ENCODE measurements around the gene SNRNP200. TPM values are rescaled to one million over a fixed set of nuclear protein-coding genes. Genes with fewer than 3 reads are reported as not detected.

SNRNP200 gene
- total RNA-seq: 100 to 1,000 TPM; 203 to 206 TPM
- polyA plus RNA-seq: 108 TPM

- peak within 1 kb of the TSS; percentile 98 to 100 (median 100) for H3K27ac Mint-ChIP-seq
Observed at GRCh38 chr2:96305091-96305978, at the start of gene SNRNP200. Gene SNRNP200, minus strand, starts transcription at chr2:96305546. Its CDS starts 109 bp downstream, at chr2:96305437.

DNA sequence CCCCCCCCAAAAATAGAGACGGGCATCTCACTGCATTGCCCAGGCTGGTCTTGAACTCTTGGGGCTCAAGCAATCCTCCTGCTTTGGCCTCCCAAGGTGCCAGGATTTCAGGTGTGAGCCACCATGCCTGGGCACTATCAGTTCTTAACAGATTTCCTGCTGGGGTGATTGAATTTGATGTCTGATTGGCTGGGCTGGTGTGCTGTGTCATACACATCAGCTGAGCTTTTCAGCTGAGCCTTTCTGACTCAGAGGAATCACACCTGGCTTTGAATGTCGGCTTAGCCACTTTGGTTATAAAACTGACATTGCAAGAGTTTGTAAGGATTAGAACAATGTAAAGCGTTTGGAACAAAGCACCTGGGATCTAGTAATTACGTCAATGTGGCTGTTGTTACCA, 49.1 kb upstream of the SNRNP200 start:
- Histone ChIP-seq H3K4me1 (ENCODE audit: insufficient read depth, low read length) (no peaks in the 10 kb centered on the region), H3K9me3 (ENCODE audit: low read length) (no peaks in the 10 kb centered on the region), H3K4me3 (ENCODE audit: low read length) (no peak overlapping the region), H3K36me3 (ENCODE audit: insufficient read depth, low read length) (no peaks in the 10 kb centered on the region), H3K27ac (ENCODE audit: low read depth, low read length) (no peak overlapping the region), H3K27me3 (ENCODE audit: insufficient read depth, low read length, poor library complexity, severe bottlenecking) (no peaks in the 10 kb centered on the region)
- Mint-ChIP-seq H3K27me3 (no peaks in the 10 kb centered on the region), H3K36me3 (peaks cover 0 to 12% (median 2%) of the 10 kb centered on the region in 3 donors), H3K4me3 (peak overlapping the region in 1 of 7 donors; percentile 11), H3K9me3 (no peaks in the 10 kb centered on the region), H3K27ac (peak overlapping the region in 1 of 8 donors; percentile 46), H3K4me1 (peaks cover 3 to 10% (median 7%) of the 10 kb centered on the region in 3 donors)
- ChIA-PET POLR2A (no interaction called here), CTCF (no interaction called here)
- no peak for DNase-seq

More at GRCh38 chr2:96305091-96305978, at the start of gene SNRNP200:
- Histone ChIP-seq H3K27me3 (ENCODE audit: insufficient read depth, low read length, poor library complexity, severe bottlenecking) (no peaks in the 10 kb centered on the region), H3K4me1 (ENCODE audit: insufficient read depth, low read length) (peaks cover 44% of the 10 kb centered on the region), H3K27ac (ENCODE audit: low read depth, low read length) (peak within 1 kb of the TSS; percentile 99), H3K36me3 (ENCODE audit: insufficient read depth, low read length) (peaks cover 35% of the 10 kb centered on the region), H3K9me3 (ENCODE audit: low read length) (no peaks in the 10 kb centered on the region), H3K4me3 (ENCODE audit: low read length) (peak within 1 kb of the TSS; percentile 99)
- ChIA-PET POLR2A (interaction anchor here (0.7 to 2.4 kb wide), 15 partner anchors 10 to 234 kb away, joined by 3 to 42 read pairs (median 6); partner anchors contain the start of genes ARID5A, ITPRIPL1 and NCAPH), CTCF (interaction anchor here (0.7 to 2.5 kb wide), 7 partner anchors 15 to 207 kb away, joined by 3 to 19 read pairs (median 3); partner anchors contain the start of gene ITPRIPL1)
- Mint-ChIP-seq H3K9me3 (no peaks in the 10 kb centered on the region), H3K27me3 (no peaks in the 10 kb centered on the region), H3K36me3 (peaks cover 11 to 68% (median 32%) of the 10 kb centered on the region in 3 donors), H3K4me1 (peaks cover 60 to 75% (median 62%) of the 10 kb centered on the region in 3 donors), H3K4me3 (peak within 1 kb of the TSS; percentile 96 to 99 (median 98))
- peak; percentile 88 to 93 (median 92) for DNase-seq

GRCh38 chr2:96353606-96354101, 48.3 kb upstream of the SNRNP200 start:
- no peaks in the 10 kb centered on the region for H3K27me3 Mint-ChIP-seq
- H3K36me3 Mint-ChIP-seq: peaks cover 0 to 16% (median 2%) of the 10 kb centered on the region in 3 donors

GRCh38 chr2:96353032-96353561, 47.8 kb upstream of the SNRNP200 start:
- H3K27me3 ChIP-seq (ENCODE audit: insufficient read depth, low read length, poor library complexity, severe bottlenecking): no peaks in the 10 kb centered on the region
- Mint-ChIP-seq H3K9me3 (no peaks in the 10 kb centered on the region), H3K36me3 (peaks cover 0 to 16% (median 2%) of the 10 kb centered on the region in 3 donors), H3K27ac (peak overlapping the region in 1 of 8 donors; percentile 17), H3K27me3 (no peaks in the 10 kb centered on the region), H3K4me1 (peaks cover 0 to 2% (median 0%) of the 10 kb centered on the region in 3 donors), H3K4me3 (no peak overlapping the region)
- H3K4me3 ChIP-seq (ENCODE audit: low read length): no peak overlapping the region
- no peak overlapping the region for H3K27ac ChIP-seq (ENCODE audit: low read depth, low read length)
- no peaks in the 10 kb centered on the region for H3K4me1 ChIP-seq (ENCODE audit: insufficient read depth, low read length)
- no peaks in the 10 kb centered on the region for H3K9me3 ChIP-seq (ENCODE audit: low read length)
- no peaks in the 10 kb centered on the region for H3K36me3 ChIP-seq (ENCODE audit: insufficient read depth, low read length)
- DNase-seq: no peak
- ChIA-PET CTCF (interaction anchor here (0.7 kb wide), 1 partner anchor 201 kb away, joined by 3 read pairs; no protein-coding TSS in a partner anchor), POLR2A (interaction anchor here (1.0 kb wide), 1 partner anchor 11 kb away, joined by 3 read pairs; no protein-coding TSS in a partner anchor)

More at GRCh38 chr2:96353606-96354101, 48.3 kb upstream of the SNRNP200 start:
- no peak overlapping the region for H3K4me3 ChIP-seq (ENCODE audit: low read length)
- ChIA-PET CTCF (interaction anchor here (0.7 kb wide), 1 partner anchor 200 kb away, joined by 3 read pairs; no protein-coding TSS in a partner anchor), POLR2A (interaction anchor here (1.0 kb wide), 1 partner anchor 12 kb away, joined by 3 read pairs; no protein-coding TSS in a partner anchor)
- H3K9me3 Mint-ChIP-seq: no peaks in the 10 kb centered on the region
- no peak overlapping the region for H3K27ac Mint-ChIP-seq
- H3K36me3 ChIP-seq (ENCODE audit: insufficient read depth, low read length): no peaks in the 10 kb centered on the region
- H3K27me3 ChIP-seq (ENCODE audit: insufficient read depth, low read length, poor library complexity, severe bottlenecking): no peaks in the 10 kb centered on the region
- no peak for DNase-seq
- H3K4me1 ChIP-seq (ENCODE audit: insufficient read depth, low read length): no peaks in the 10 kb centered on the region
- H3K27ac ChIP-seq (ENCODE audit: low read depth, low read length): no peak overlapping the region
- H3K4me3 Mint-ChIP-seq: no peak overlapping the region
- peaks cover 0 to 3% (median 0%) of the 10 kb centered on the region in 3 donors for H3K4me1 Mint-ChIP-seq
- no peaks in the 10 kb centered on the region for H3K9me3 ChIP-seq (ENCODE audit: low read length)

DNA sequence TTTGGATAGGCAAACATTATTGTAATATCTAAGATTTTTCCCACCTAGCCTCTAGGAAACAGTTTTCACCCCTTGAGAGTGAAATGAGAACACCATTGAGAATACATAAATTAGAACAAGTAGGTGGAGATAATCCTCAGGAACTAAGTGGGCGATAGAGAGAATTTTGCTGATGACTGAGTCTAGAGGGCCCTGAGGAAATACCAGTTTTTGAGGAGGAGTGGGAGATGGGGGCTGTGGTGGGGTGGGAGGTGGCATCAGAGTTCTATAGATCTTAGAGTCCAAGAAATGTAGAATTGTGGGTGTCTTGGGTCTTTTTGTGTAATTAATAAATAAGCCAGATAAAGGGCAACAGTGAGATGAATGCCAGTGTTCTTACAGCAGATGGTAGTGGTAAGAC, 42.0 kb upstream of the SNRNP200 start:
- no peak for DNase-seq
- Histone ChIP-seq H3K36me3 (ENCODE audit: insufficient read depth, low read length) (no peaks in the 10 kb centered on the region), H3K9me3 (ENCODE audit: low read length) (no peaks in the 10 kb centered on the region), H3K4me1 (ENCODE audit: insufficient read depth, low read length) (peaks cover 31% of the 10 kb centered on the region), H3K27ac (ENCODE audit: low read depth, low read length) (no peak overlapping the region), H3K4me3 (ENCODE audit: low read length) (no peak overlapping the region), H3K27me3 (ENCODE audit: insufficient read depth, low read length, poor library complexity, severe bottlenecking) (no peaks in the 10 kb centered on the region)
- Mint-ChIP-seq H3K27ac (peak overlapping the region in 2 of 8 donors; percentile 4 to 81), H3K36me3 (peaks cover 0 to 10% (median 2%) of the 10 kb centered on the region in 3 donors), H3K4me3 (no peak overlapping the region), H3K4me1 (peaks cover 33 to 40% (median 39%) of the 10 kb centered on the region in 3 donors), H3K9me3 (no peaks in the 10 kb centered on the region), H3K27me3 (no peaks in the 10 kb centered on the region)
- POLR2A ChIA-PET: no interaction called here
- CTCF ChIA-PET: interaction anchor here (1.0 kb wide), 1 partner anchor 207 kb away, joined by 4 read pairs; no protein-coding TSS in a partner anchor

- Histone ChIP-seq H3K36me3 (ENCODE audit: insufficient read depth, low read length) (no peaks in the 10 kb centered on the region), H3K27me3 (ENCODE audit: insufficient read depth, low read length, poor library complexity, severe bottlenecking) (no peaks in the 10 kb centered on the region), H3K9me3 (ENCODE audit: low read length) (no peaks in the 10 kb centered on the region), H3K4me3 (ENCODE audit: low read length) (no peak overlapping the region), H3K4me1 (ENCODE audit: insufficient read depth, low read length) (peaks cover 45% of the 10 kb centered on the region), H3K27ac (ENCODE audit: low read depth, low read length) (no peak overlapping the region)
- Mint-ChIP-seq H3K4me1 (peaks cover 48 to 54% (median 53%) of the 10 kb centered on the region in 3 donors), H3K36me3 (peaks cover 0 to 10% (median 2%) of the 10 kb centered on the region in 3 donors), H3K27ac (peak overlapping the region; percentile 84 to 99 (median 90)), H3K27me3 (no peaks in the 10 kb centered on the region), H3K9me3 (no peaks in the 10 kb centered on the region), H3K4me3 (no peak overlapping the region)
- CTCF ChIA-PET: interaction anchor here (0.7 to 7.3 kb wide), 16 partner anchors 10 to 163 kb away, joined by 3 to 58 read pairs (median 4); partner anchors contain the start of genes ITPRIPL1, NCAPH and SNRNP200
- POLR2A ChIA-PET: interaction anchor here (0.6 to 2.6 kb wide), 4 partner anchors 20 to 186 kb away, joined by 3 to 22 read pairs (median 5); partner anchors contain the start of gene SNRNP200
- no peak for DNase-seq
Observed at GRCh38 chr2:96345868-96346462, 40.6 kb upstream of the SNRNP200 start.

- Histone ChIP-seq H3K4me3 (ENCODE audit: low read length) (no peak overlapping the region), H3K36me3 (ENCODE audit: insufficient read depth, low read length) (no peaks in the 10 kb centered on the region), H3K27me3 (ENCODE audit: insufficient read depth, low read length, poor library complexity, severe bottlenecking) (no peaks in the 10 kb centered on the region), H3K9me3 (ENCODE audit: low read length) (no peaks in the 10 kb centered on the region), H3K27ac (ENCODE audit: low read depth, low read length) (peak overlapping the region; percentile 12), H3K4me1 (ENCODE audit: insufficient read depth, low read length) (peaks cover 46% of the 10 kb centered on the region)
- no peaks in the 10 kb centered on the region for H3K27me3 Mint-ChIP-seq
- peaks cover 0 to 9% (median 2%) of the 10 kb centered on the region in 3 donors for H3K36me3 Mint-ChIP-seq
- peaks cover 51 to 58% (median 57%) of the 10 kb centered on the region in 3 donors for H3K4me1 Mint-ChIP-seq
- DNase-seq: peak in 1 of 5 donors; percentile 30
- peak overlapping the region in 6 of 7 donors; percentile 23 to 78 (median 62) for H3K4me3 Mint-ChIP-seq
- ChIA-PET CTCF (interaction anchor here (0.7 to 7.3 kb wide), 17 partner anchors 10 to 163 kb away, joined by 3 to 58 read pairs (median 4); partner anchors contain the start of genes ITPRIPL1, NCAPH and SNRNP200), POLR2A (interaction anchor here (0.6 to 2.6 kb wide), 5 partner anchors 11 to 186 kb away, joined by 3 to 22 read pairs (median 4); partner anchors contain the start of gene SNRNP200)
- peak overlapping the region; percentile 84 to 99 (median 90) for H3K27ac Mint-ChIP-seq
- no peaks in the 10 kb centered on the region for H3K9me3 Mint-ChIP-seq
Observed at GRCh38 chr2:96345438-96345837, 40.1 kb upstream of the SNRNP200 start.
